GM18907 (cell line): Measurements from ENCODE around the gene DBH.

Experiments used
- ATAC-seq: cut with Tn5 transposase; IDR thresholded peaks from one replicate; pipeline ENCODE4 v1.9.1; 2021; ENCODE audit warnings: mild to moderate bottlenecking, moderate library complexity; ENCODE audit not compliant: unreplicated experiment

DBH gene

GRCh38 chr9:133680976-133681657 lies 45.0 kb downstream of the DBH start:
- ATAC-seq = no peak

GRCh38 chr9:133681658-133682306 lies 45.6 kb downstream of the DBH start:
- no peak for ATAC-seq

- no peak for ATAC-seq
Measured at GRCh38 chr9:133682818-133683585, 46.8 kb downstream of the DBH start.

GRCh38 chr9:133683586-133684120 lies 47.5 kb downstream of the DBH start:
- no peak for ATAC-seq

GRCh38 chr9:133684121-133684935 lies 48.2 kb downstream of the DBH start:
- no peak for ATAC-seq

GRCh38 chr9:133684936-133685361 lies 48.8 kb downstream of the DBH start:
- no peak for ATAC-seq

- no peak for ATAC-seq
Measured at GRCh38 chr9:133685653-133686609, 49.8 kb downstream of the DBH start.

GRCh38 chr9:133686642-133687575 lies 50.7 kb downstream of the DBH start:
- ATAC-seq = no peak

GRCh38 chr9:133687856-133688761 lies 51.9 kb downstream of the DBH start:
- ATAC-seq = no peak

- no peak for ATAC-seq
Measured at GRCh38 chr9:133689151-133689763, 53.1 kb downstream of the DBH start.

- no peak for ATAC-seq
Measured at GRCh38 chr9:133690081-133690561, 54.0 kb downstream of the DBH start.

- no peak for ATAC-seq
Measured at GRCh38 chr9:133691191-133691590, 55.0 kb downstream of the DBH start.

GRCh38 chr9:133691626-133692363 lies 55.6 kb downstream of the DBH start:
- ATAC-seq = no peak

- no peak for ATAC-seq
Measured at GRCh38 chr9:133692364-133692985, 56.3 kb downstream of the DBH start.

- ATAC-seq = no peak
Measured at GRCh38 chr9:133693116-133693515, 57.0 kb downstream of the DBH start.
